NOMO-1 (cell line): ENCODE results near the gene PLA2G2A.
"Not testable (repeated sequence)": the region's sequence is repeated elsewhere in the genome, so short reads cannot be mapped to it uniquely, and the experiment has no call there.

Experiments
- DNase-seq, 2 experiments: peaks; one replicate each; lab custom pipeline; 2025; ENCODE audit not compliant: unreplicated experiment in 2 of 2; lab: John Stamatoyannopoulos, UW

The PLA2G2A gene

GRCh38 chr1:19979494-19979977 lies at the start of gene PLA2G2A:
TSS of gene PLA2G2A (minus strand) at chr1:19979618. CDS start at chr1:19978773, 845 bp downstream.
- DNase-seq = no peak

GRCh38 chr1:20028726-20029125 lies 49.3 kb upstream of the PLA2G2A start:
- DNase-seq = no peak

GRCh38 chr1:20028125-20028524 lies 48.7 kb upstream of the PLA2G2A start:
- no peak for DNase-seq

- DNase-seq = no peak
These were observed 38.3 kb upstream of the PLA2G2A start for GRCh38 chr1:20017741-20018140.

- DNase-seq = no peak
These were observed 34.7 kb upstream of the PLA2G2A start for GRCh38 chr1:20014153-20014552.

- DNase-seq = no peak
These were observed 30.6 kb upstream of the PLA2G2A start for GRCh38 chr1:20010016-20010415.

- DNase-seq = no peak
These were observed 29.8 kb upstream of the PLA2G2A start for GRCh38 chr1:20009212-20009611.

GRCh38 chr1:20008391-20008841 lies 29.0 kb upstream of the PLA2G2A start:
- no peak for DNase-seq

- DNase-seq = not testable (repeated sequence)
These were observed 19.4 kb upstream of the PLA2G2A start for GRCh38 chr1:19998823-19999222.

GRCh38 chr1:19990689-19991088 lies 11.3 kb upstream of the PLA2G2A start:
- DNase-seq = no peak

- DNase-seq = not testable (repeated sequence)
These were observed 10.8 kb upstream of the PLA2G2A start for GRCh38 chr1:19990182-19990582.

GRCh38 chr1:19988267-19989006 lies 9.0 kb upstream of the PLA2G2A start:
- peak in 1 of 2 experiments; percentile 58 for DNase-seq

GRCh38 chr1:19987719-19988118 lies 8.3 kb upstream of the PLA2G2A start:
- DNase-seq = no peak

- DNase-seq = not testable (repeated sequence)
These were observed 5.1 kb upstream of the PLA2G2A start for GRCh38 chr1:19984409-19985016.

GRCh38 chr1:19981507-19982312 lies 2.3 kb upstream of the PLA2G2A start:
- no peak for DNase-seq

GRCh38 chr1:19981170-19981506 lies 1.7 kb upstream of the PLA2G2A start:
- DNase-seq = no peak

GRCh38 chr1:19980314-19980713 lies 896 bp upstream of the PLA2G2A start:
- DNase-seq = no peak

- DNase-seq = no peak
These were observed 1.3 kb downstream of the PLA2G2A start for GRCh38 chr1:19978143-19978542.

GRCh38 chr1:19976317-19977003 lies 3.0 kb downstream of the PLA2G2A start:
- no peak for DNase-seq

GRCh38 chr1:19975423-19976193 lies 3.8 kb downstream of the PLA2G2A start:
- no peak for DNase-seq
